Measurements from ENCODE around the gene AKIP1. TPM values are rescaled to one million over a fixed set of nuclear protein-coding genes. Genes with fewer than 3 reads are reported as not detected.

AKIP1 gene
- total and polyA plus RNA-seq, 10 of the 15 experiments (the other 5 are each of a cell fraction or from before 2014, with no cell fraction given), result 5.1 to 38.9 (median 30.5) TPM

- TF ChIP-seq TCF3 (IDR thresholded peaks at IDR 0.05; ENCODE audit: borderline replicate concordance, insufficient read depth, low read depth, low read length) (no peak), POLR2A (IDR thresholded peaks at IDR 0.05; ENCODE audit: low read depth, low read length) (peak; percentile 61; the same call in 1 of the 2 replicates), CBX5 (IDR thresholded peaks at IDR 0.05; ENCODE audit: low read depth) (no peak), SUPT20H (IDR thresholded peaks at IDR 0.05; ENCODE audit: borderline replicate concordance, control insufficient read depth, low read depth, low read length) (no peak), SIN3A (IDR thresholded peaks at IDR 0.05; ENCODE audit: low read depth, low read length) (0 out of 2 replicates have a peak, but pooled peaks have one; percentile 13), CREB1 (IDR thresholded peaks at IDR 0.05; ENCODE audit: low read depth) (0 out of 2 replicates have a peak, but pooled peaks have one; percentile 27), RELB (IDR thresholded peaks at IDR 0.05; ENCODE audit: low read depth) (peak; percentile 65), SMC3 (IDR thresholded peaks at IDR 0.05; ENCODE audit: borderline replicate concordance, low read length) (no peak), RB1 (IDR thresholded peaks at IDR 0.05; ENCODE audit: borderline replicate concordance) (peak; percentile 66; the same call in 1 of the 2 replicates), RAD51 (IDR thresholded peaks at IDR 0.05) (no peak), HCFC1 (IDR thresholded peaks at IDR 0.05; ENCODE audit: low read length) (no peak), ZBTB11 (CRISPR knock-in tag; IDR thresholded peaks at IDR 0.05) (no peak), ZBTB33 (IDR thresholded peaks at IDR 0.05) (no peak), RCOR1 (conservative IDR thresholded peaks at IDR 0.05; ENCODE audit: low read depth, low read length) (no peak), CBX3 (IDR thresholded peaks at IDR 0.05; ENCODE audit: borderline replicate concordance, low read depth) (no peak), NKRF (conservative IDR thresholded peaks at IDR 0.05) (peak; percentile 70; the same call in 1 of the 2 replicates), MAX (IDR thresholded peaks at IDR 0.05; ENCODE audit: low read depth, low read length) (no peak), CTCF (IDR thresholded peaks at IDR 0.05 in 2 of 3, conservative IDR thresholded peaks at IDR 0.05 in 1 of 3; ENCODE audit: control insufficient read depth in 2 of 3, extremely low read depth in 1 of 3, insufficient read depth in 1 of 3, low read depth in 3 of 3, low read length in 3 of 3) (no peak)
Observed at GRCh38 chr11:8911029-8911823, at the start of gene AKIP1 (continued).
